Psoas muscle (tissue), 8 donors: ENCODE measurements around the gene HARS2. TPM values are rescaled to one million over a fixed set of nuclear protein-coding genes. Genes with fewer than 3 reads are reported as not detected.

ENCODE experiments used
- ATAC-seq, 4 donors: fragments of 200-7000 bp; cut with Tn5 transposase; one replicate each; pipeline ENCODE4 v1.9.1; 2020; ENCODE audit warnings: moderate library complexity in 3 of 4, mild to moderate bottlenecking in 2 of 4
- DNase-seq, 2 donors: peaks; one replicate each; pipeline ENCODE4 v3.0.0-alpha.2; 2020
- H3K27ac ChIP-seq: fragments of 200-600 bp; one replicate; pipeline ENCODE4 v1.8.0; 2022
- H3K27me3 ChIP-seq, 3 donors: fragments of 200-600 bp in 1 of 3; one replicate each; pipeline versions ENCODE4 v1.6.1 to v1.8.0; 2013 to 2022; ENCODE audit warnings: low read length in 2 of 3, mild to moderate bottlenecking in 2 of 3, moderate library complexity in 1 of 3; ENCODE audit not compliant: insufficient read depth in 3 of 3
- H3K36me3 ChIP-seq, 2 donors: fragments of 200-600 bp in 1 of 2; one replicate each; pipeline versions ENCODE4 v1.6.1 to v1.8.0; 2013 to 2022; ENCODE audit warnings: low read depth in 1 of 2, mild to moderate bottlenecking in 1 of 2, moderate library complexity in 1 of 2; ENCODE audit not compliant: insufficient read depth in 1 of 2
- H3K4me1 ChIP-seq: fragments of 200-600 bp; one replicate; pipeline ENCODE4 v1.8.0; 2022
- H3K4me3 ChIP-seq: fragments of 200-600 bp; one replicate; pipeline ENCODE4 v1.8.0; 2022; ENCODE audit warnings: mild to moderate bottlenecking
- H3K9me3 ChIP-seq: fragments of 200-600 bp; one replicate; pipeline ENCODE4 v1.8.0; 2022
- WGBS, 3 donors: extraction: QIAGEN DNeasy Blood & Tissue Kit; methylation state at CpG; one replicate each; pipeline versions ENCODE4 v1.1.6 to v1.1.7; 2013; 5-methylcytosine and 5-hydroxymethylcytosine counted together
- intact Hi-C, 2 donors: fragments of 100-400 bp; cut with DNase I; formaldehyde crosslinking; loops; one replicate each; pipeline versions ENCODE4 v1.11.0 to v1.14.2; 2022
- polyA plus RNA-seq, 3 donors: library from polyadenylated mRNA; stranded (reverse); fragments of 200-250 nt; gene quantifications; one replicate each; pipeline ENCODE4 v1.2.3, GENCODE V29; 2013
- total RNA-seq, 4 donors: library from RNA; stranded (reverse); fragmentation: NEBNext Ultra II Directional in 2 of 4; extraction: Animal tissue kit (Norgen Biotek cat#: 25700) in 2 of 4; gene quantifications; one replicate each; pipeline versions ENCODE4 v1.2.1 to v1.2.4, GENCODE V29; 2021 to 2023
- TF ChIP-seq, protein P1 (sequence below): fragments of 200-600 bp; IDR thresholded peaks from one replicate; pipeline ENCODE4 v1.8.0; 2022; ENCODE audit warnings: antibody characterized with exemption
- donor health status: healthy with polysubstance abuse.
- donor health status: DM: no; HTN: no; CAD: no; lungs with moderate emphysema.
- donor health status: Bipolar disorder and iron deficiency.
- donor health status: healthy.
- donor health status: DM: yes; HTN: yes; CAD: no.
- donor health status: DM: no; HTN: no; CAD: no.
- donor health status: DM: no; HTN: no; CAD: no.
- donor health status: DM: yes; HTN: yes; CAD: no.

The HARS2 gene
- total and polyA plus RNA-seq, 7 donors: 19.8 to 40.9 (median 23.8) TPM

DNA sequence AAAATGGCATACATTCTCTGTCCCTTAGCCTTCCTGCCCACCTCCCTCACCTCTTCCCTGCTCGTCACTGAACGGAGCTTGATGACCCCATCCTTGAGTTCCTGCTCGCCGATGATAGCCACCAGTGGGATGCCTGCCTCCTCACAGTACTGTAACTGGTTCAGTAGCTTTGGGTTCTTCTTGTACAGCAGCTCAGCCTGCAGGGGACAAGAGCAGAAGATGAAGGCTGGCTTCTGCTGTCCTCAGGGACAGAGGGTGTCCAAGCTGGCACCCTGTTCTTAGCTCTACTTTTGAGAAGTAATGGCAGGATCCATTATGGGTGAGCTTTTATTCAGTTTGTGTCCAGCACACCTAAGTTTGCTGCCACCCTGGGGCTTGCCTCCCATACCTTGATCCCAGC lies 16.6 kb upstream of the HARS2 start:
- no peak for DNase-seq
- no peaks in the 10 kb centered on the region for H3K27me3 ChIP-seq
- H3K9me3 ChIP-seq: no peaks in the 10 kb centered on the region
- no peaks in the 10 kb centered on the region for H3K4me1 ChIP-seq
- TF ChIP-seq, protein P1, sequence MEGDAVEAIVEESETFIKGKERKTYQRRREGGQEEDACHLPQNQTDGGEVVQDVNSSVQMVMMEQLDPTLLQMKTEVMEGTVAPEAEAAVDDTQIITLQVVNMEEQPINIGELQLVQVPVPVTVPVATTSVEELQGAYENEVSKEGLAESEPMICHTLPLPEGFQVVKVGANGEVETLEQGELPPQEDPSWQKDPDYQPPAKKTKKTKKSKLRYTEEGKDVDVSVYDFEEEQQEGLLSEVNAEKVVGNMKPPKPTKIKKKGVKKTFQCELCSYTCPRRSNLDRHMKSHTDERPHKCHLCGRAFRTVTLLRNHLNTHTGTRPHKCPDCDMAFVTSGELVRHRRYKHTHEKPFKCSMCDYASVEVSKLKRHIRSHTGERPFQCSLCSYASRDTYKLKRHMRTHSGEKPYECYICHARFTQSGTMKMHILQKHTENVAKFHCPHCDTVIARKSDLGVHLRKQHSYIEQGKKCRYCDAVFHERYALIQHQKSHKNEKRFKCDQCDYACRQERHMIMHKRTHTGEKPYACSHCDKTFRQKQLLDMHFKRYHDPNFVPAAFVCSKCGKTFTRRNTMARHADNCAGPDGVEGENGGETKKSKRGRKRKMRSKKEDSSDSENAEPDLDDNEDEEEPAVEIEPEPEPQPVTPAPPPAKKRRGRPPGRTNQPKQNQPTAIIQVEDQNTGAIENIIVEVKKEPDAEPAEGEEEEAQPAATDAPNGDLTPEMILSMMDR: no peak
- no peak overlapping the region for H3K4me3 ChIP-seq
- H3K36me3 ChIP-seq: peaks cover 11 to 97% of the 10 kb centered on the region in 2 donors
- ATAC-seq: no peak
- WGBS, 3 donors: 85 to 96% (median 88%) methylated on average over 4 of the region's 4 CpGs
- intact Hi-C loops: no loop called here
- no peak overlapping the region for H3K27ac ChIP-seq

DNA sequence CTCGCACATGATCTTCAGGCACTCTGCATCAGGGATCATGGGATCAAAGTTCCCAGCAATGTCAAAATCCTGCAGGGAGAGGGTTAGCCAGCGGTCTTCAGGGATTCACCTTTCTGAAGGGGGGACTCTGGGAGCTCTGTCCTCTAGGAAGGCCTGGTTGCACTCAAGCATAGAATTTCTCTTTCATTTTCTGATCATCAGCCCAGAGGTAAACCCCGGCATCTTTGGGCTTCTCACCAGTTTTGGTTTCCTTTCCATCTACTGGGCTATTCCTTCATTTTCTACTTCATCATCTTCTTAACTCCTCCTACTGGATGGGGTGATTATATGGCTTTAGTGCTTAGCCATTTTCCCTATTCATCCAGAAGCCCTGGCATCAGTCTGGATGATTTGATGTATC lies 13.3 kb upstream of the HARS2 start:
- 83 to 95% (median 95%) methylated on average over 3 of the region's 3 CpGs for WGBS, 3 donors
- H3K4me1 ChIP-seq: no peaks in the 10 kb centered on the region
- intact Hi-C loops: no loop called here
- peaks cover 16 to 100% of the 10 kb centered on the region in 2 donors for H3K36me3 ChIP-seq
- ATAC-seq (no peak), DNase-seq (no peak)
- H3K27me3 ChIP-seq: no peaks in the 10 kb centered on the region
- TF ChIP-seq, protein P1: no peak
- no peak overlapping the region for H3K4me3 ChIP-seq
- no peak overlapping the region for H3K27ac ChIP-seq
- H3K9me3 ChIP-seq: no peaks in the 10 kb centered on the region

DNA sequence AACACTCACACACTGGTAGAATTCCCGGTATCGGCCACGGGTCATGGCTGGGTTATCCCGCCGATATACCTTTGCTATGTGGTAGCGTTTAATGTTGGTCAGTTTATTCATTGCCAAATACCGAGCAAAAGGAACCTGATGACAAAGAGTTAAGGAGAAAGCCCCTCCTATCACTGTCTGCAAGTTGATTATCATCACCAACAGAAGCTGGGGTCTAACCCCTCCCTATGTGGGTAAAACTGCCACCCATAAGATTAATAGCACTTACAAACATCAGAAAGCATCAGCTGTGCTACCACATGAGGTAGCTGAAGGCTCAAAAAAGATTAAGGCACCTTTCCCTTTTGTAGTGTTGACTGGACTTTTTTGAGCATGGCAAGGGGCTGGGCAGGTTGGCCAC lies 12.3 kb upstream of the HARS2 start:
- Histone ChIP-seq H3K4me3 (no peak overlapping the region), H3K27me3 (no peaks in the 10 kb centered on the region), H3K9me3 (no peaks in the 10 kb centered on the region), H3K36me3 (peaks cover 16 to 100% of the 10 kb centered on the region in 2 donors), H3K27ac (no peak overlapping the region), H3K4me1 (no peaks in the 10 kb centered on the region)
- ATAC-seq (no peak), DNase-seq (no peak)
- intact Hi-C loops: no loop called here
- TF ChIP-seq, protein P1: no peak
- 95 to 97% (median 96%) methylated on average over 7 of the region's 7 CpGs for WGBS, 3 donors

DNA sequence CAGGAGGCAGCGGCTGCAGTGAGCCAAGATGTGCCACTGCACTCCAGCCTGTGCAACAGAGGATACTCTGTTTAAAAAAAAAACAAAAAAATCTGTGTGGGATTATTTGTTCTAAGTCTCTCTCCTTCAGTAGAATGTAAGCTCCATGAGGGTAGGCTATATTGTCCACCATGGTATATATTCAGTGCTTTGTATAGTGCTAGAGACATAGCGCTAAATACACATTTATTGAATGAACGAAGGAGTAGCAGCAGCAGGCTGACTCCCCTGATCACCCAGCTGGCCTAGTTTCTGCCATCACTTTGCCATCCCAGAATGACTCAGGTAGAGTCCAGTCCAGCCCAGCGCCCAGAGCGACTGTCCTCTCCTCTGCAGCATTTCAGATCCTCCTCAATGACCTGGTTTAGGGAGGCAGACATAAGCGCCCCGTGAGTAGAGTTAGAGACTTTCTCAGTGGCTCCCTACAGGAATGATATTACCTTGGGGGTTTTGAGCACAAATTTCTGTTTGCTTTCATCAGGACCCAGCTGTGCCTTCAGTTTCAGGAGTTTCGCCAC lies 801 bp upstream of the HARS2 start:
- H3K4me1 ChIP-seq: peaks cover 18% of the 10 kb centered on the region
- ATAC-seq (peak in 1 of 4 donors; percentile 2), DNase-seq (no peak)
- intact Hi-C loops: loop anchor here (2.0 to 5.0 kb wide), 4 partner anchors 24 to 288 kb away; partner anchors contain the start of genes ANKHD1 (in 1 of the 2) and WDR55 (in 1 of the 2)
- H3K27ac ChIP-seq: peak overlapping the region; percentile 92
- H3K27me3 ChIP-seq: no peaks in the 10 kb centered on the region
- H3K36me3 ChIP-seq: peaks cover 14 to 66% of the 10 kb centered on the region in 2 donors
- H3K4me3 ChIP-seq: peak overlapping the region; percentile 99
- TF ChIP-seq, protein P1: no peak
- 52 to 59% (median 55%) methylated on average over 8 of the region's 8 CpGs for WGBS, 3 donors
- no peaks in the 10 kb centered on the region for H3K9me3 ChIP-seq

DNA sequence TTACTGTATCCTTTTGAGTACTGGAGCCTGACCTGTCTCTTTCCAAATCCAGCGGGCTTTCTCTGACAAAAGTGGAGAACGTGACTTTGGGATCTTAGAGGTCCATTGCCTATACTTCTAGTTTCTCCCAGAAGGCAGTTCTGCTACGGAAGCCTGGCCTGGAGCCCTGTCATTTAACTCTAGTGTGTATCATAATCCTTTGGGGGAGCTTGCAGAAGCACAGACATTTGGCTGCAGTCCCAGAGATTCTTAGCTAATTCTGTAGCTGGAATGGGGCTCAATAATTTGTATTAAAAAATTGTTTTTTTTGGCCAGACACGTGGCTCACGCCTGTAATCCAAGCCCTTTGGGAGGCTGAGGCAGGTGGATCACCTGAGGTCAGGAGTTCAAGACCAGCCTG lies 3.0 kb downstream of the HARS2 start:
- ATAC-seq: no peak
- Histone ChIP-seq H3K27me3 (no peaks in the 10 kb centered on the region), H3K36me3 (peaks cover 34 to 67% of the 10 kb centered on the region in 2 donors), H3K4me3 (no peak overlapping the region), H3K4me1 (peaks cover 18% of the 10 kb centered on the region), H3K27ac (no peak overlapping the region), H3K9me3 (no peaks in the 10 kb centered on the region)
- intact Hi-C loops: loop anchor here in 1 of 2 donors (5.0 kb wide), 2 partner anchors 127 to 292 kb away; partner anchors contain the start of gene ANKHD1
- 53 to 58% (median 53%) methylated on average over 5 of the region's 5 CpGs for WGBS, 3 donors
- no peak for DNase-seq
- TF ChIP-seq, protein P1: no peak
